Measurements from ENCODE around the gene RAB6C.
A peak's percentile ranks its signal among the peaks of the same experiment; 100 is the strongest.
"Not testable (repeated sequence)": the region's sequence is repeated elsewhere in the genome, so short reads cannot be mapped to it uniquely, and the experiment has no call there.

RAB6C gene

GRCh38 chr2:129979629-129980155, at the start of gene RAB6C:
RAB6C (plus strand) TSS chr2:129979666; CDS start chr2:129980116, 450 bp downstream.
- DNase-seq, result peak; percentile 43
- in situ Hi-C loops (cut with MboI; ENCODE audit: low pct_unique_long_range_greater_than_20kb, low sequenced_read_pairs), result not testable (repeated sequence)

GRCh38 chr2:129930451-129930850, 49.0 kb upstream of the RAB6C start:
- DNase-seq, result no peak
- in situ Hi-C loops (cut with MboI; ENCODE audit: low pct_unique_long_range_greater_than_20kb, low sequenced_read_pairs), result no loop called here

GRCh38 chr2:129933387-129933786, 46.1 kb upstream of the RAB6C start:
- DNase-seq; in situ Hi-C loops (cut with MboI; ENCODE audit: low pct_unique_long_range_greater_than_20kb, low sequenced_read_pairs): not testable (repeated sequence)

GRCh38 chr2:129934044-129934822, 45.2 kb upstream of the RAB6C start:
- no peak for DNase-seq
- in situ Hi-C loops (cut with MboI; ENCODE audit: low pct_unique_long_range_greater_than_20kb, low sequenced_read_pairs), result no loop called here

GRCh38 chr2:129935118-129935517, 44.3 kb upstream of the RAB6C start:
- in situ Hi-C loops (cut with MboI; ENCODE audit: low pct_unique_long_range_greater_than_20kb, low sequenced_read_pairs), result no loop called here
- DNase-seq, result no peak

- no peak for DNase-seq
- in situ Hi-C loops (cut with MboI; ENCODE audit: low pct_unique_long_range_greater_than_20kb, low sequenced_read_pairs), result no loop called here
Measured at GRCh38 chr2:129936334-129936934, 43.0 kb upstream of the RAB6C start.

- in situ Hi-C loops (cut with MboI; ENCODE audit: low pct_unique_long_range_greater_than_20kb, low sequenced_read_pairs); DNase-seq: not testable (repeated sequence)
Measured at GRCh38 chr2:129938850-129939471, 40.5 kb upstream of the RAB6C start.

GRCh38 chr2:129943456-129943855, 36.0 kb upstream of the RAB6C start:
- in situ Hi-C loops (cut with MboI; ENCODE audit: low pct_unique_long_range_greater_than_20kb, low sequenced_read_pairs), result not testable (repeated sequence)

GRCh38 chr2:129945557-129945956, 33.9 kb upstream of the RAB6C start:
- in situ Hi-C loops (cut with MboI; ENCODE audit: low pct_unique_long_range_greater_than_20kb, low sequenced_read_pairs), result no loop called here
- DNase-seq, result no peak

More at GRCh38 chr2:129943456-129943855, 36.0 kb upstream of the RAB6C start:
- not testable (repeated sequence) for DNase-seq

- DNase-seq; in situ Hi-C loops (cut with MboI; ENCODE audit: low pct_unique_long_range_greater_than_20kb, low sequenced_read_pairs): not testable (repeated sequence)
Measured at GRCh38 chr2:129947712-129948111, 31.8 kb upstream of the RAB6C start.

GRCh38 chr2:129956171-129956570, 23.3 kb upstream of the RAB6C start:
- DNase-seq; in situ Hi-C loops (cut with MboI; ENCODE audit: low pct_unique_long_range_greater_than_20kb, low sequenced_read_pairs): not testable (repeated sequence)

- DNase-seq, result no peak
- in situ Hi-C loops (cut with MboI; ENCODE audit: low pct_unique_long_range_greater_than_20kb, low sequenced_read_pairs), result no loop called here
Measured at GRCh38 chr2:129957891-129958290, 21.6 kb upstream of the RAB6C start.

- in situ Hi-C loops (cut with MboI; ENCODE audit: low pct_unique_long_range_greater_than_20kb, low sequenced_read_pairs); DNase-seq: not testable (repeated sequence)
Measured at GRCh38 chr2:129958736-129959135, 20.7 kb upstream of the RAB6C start.

GRCh38 chr2:129968605-129969004, 10.9 kb upstream of the RAB6C start:
- DNase-seq; in situ Hi-C loops (cut with MboI; ENCODE audit: low pct_unique_long_range_greater_than_20kb, low sequenced_read_pairs): not testable (repeated sequence)

- in situ Hi-C loops (cut with MboI; ENCODE audit: low pct_unique_long_range_greater_than_20kb, low sequenced_read_pairs), result no loop called here
- DNase-seq, result no peak
Measured at GRCh38 chr2:129975016-129975774, 4.3 kb upstream of the RAB6C start.

- in situ Hi-C loops (cut with MboI; ENCODE audit: low pct_unique_long_range_greater_than_20kb, low sequenced_read_pairs); DNase-seq: not testable (repeated sequence)
Measured at GRCh38 chr2:129976969-129977368, 2.5 kb upstream of the RAB6C start.

GRCh38 chr2:129977986-129978385, 1.5 kb upstream of the RAB6C start:
- DNase-seq, result no peak
- in situ Hi-C loops (cut with MboI; ENCODE audit: low pct_unique_long_range_greater_than_20kb, low sequenced_read_pairs), result no loop called here

- peak; percentile 35 for DNase-seq
- in situ Hi-C loops (cut with MboI; ENCODE audit: low pct_unique_long_range_greater_than_20kb, low sequenced_read_pairs), result not testable (repeated sequence)
Measured at GRCh38 chr2:129980246-129980645, 780 bp downstream of the RAB6C start.

GRCh38 chr2:129981689-129982088, 2.2 kb downstream of the RAB6C start:
- peak; percentile 11 for DNase-seq
- in situ Hi-C loops (cut with MboI; ENCODE audit: low pct_unique_long_range_greater_than_20kb, low sequenced_read_pairs), result not testable (repeated sequence)
